22Rv1 (cell line): ENCODE results near the gene SNX8.
A peak's percentile ranks its signal among the peaks of the same experiment; 100 is the strongest.

Source experiments
- H3K27ac ChIP-seq: fragments of 450-650 bp; 2 replicates; pipeline ENCODE4 v1.5.1; 2017
- ZFX ChIP-seq: fragments of 450-650 bp; IDR thresholded peaks from 2 replicates; pipeline ENCODE4 v1.6.1; 2017; ENCODE audit warnings: antibody characterized with exemption, borderline replicate concordance
- TF ChIP-seq, protein P1 (sequence below): fragments of 450-650 bp; IDR thresholded peaks from 2 replicates; pipeline ENCODE4 v1.5.1; 2017; ENCODE audit warnings: mild to moderate bottlenecking

SNX8 gene

DNA sequence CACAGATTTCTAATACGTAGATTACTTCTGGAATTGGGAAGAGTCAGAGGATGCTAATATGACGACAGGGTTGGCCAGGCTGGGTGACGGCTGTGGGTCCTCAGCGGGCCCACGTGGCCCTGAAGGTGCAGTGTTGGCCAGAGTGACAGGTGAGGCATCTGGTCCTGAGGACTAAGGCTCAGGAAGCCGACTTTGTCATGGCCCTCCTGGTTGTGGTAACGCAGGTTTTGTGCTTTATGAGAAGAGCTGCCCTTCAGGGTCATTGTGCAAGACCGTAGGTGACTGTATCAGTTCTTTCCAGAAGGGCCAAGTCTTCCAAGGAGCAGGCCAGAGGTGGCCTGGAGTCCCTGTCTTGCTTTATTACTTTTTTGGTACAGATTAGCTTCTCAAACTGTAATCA lies 42.9 kb upstream of the SNX8 start:
- no peak for TF ChIP-seq ZFX
- TF ChIP-seq, protein P1, sequence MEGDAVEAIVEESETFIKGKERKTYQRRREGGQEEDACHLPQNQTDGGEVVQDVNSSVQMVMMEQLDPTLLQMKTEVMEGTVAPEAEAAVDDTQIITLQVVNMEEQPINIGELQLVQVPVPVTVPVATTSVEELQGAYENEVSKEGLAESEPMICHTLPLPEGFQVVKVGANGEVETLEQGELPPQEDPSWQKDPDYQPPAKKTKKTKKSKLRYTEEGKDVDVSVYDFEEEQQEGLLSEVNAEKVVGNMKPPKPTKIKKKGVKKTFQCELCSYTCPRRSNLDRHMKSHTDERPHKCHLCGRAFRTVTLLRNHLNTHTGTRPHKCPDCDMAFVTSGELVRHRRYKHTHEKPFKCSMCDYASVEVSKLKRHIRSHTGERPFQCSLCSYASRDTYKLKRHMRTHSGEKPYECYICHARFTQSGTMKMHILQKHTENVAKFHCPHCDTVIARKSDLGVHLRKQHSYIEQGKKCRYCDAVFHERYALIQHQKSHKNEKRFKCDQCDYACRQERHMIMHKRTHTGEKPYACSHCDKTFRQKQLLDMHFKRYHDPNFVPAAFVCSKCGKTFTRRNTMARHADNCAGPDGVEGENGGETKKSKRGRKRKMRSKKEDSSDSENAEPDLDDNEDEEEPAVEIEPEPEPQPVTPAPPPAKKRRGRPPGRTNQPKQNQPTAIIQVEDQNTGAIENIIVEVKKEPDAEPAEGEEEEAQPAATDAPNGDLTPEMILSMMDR, result no peak
- H3K27ac ChIP-seq, result peak overlapping the region; percentile 98; the same call in 1 of the 2 replicates

DNA sequence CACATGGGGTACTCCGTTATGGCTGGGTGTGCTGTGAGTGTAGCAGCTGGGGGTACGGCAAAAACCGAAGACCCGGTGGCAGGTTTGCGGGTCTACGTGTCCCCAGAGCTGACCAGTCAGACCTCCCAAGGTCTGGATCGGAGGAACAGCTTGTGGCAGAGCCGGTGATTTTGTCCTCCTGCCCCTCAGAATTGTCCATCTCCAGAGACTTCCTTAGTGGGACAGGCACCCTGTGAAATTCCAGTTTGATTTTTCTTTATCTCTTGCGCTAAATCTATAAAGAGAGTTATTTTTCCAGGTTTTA lies 41.4 kb upstream of the SNX8 start:
- TF ChIP-seq, protein P1, result no peak
- no peak for TF ChIP-seq ZFX
- peak overlapping the region; percentile 98 for H3K27ac ChIP-seq

DNA sequence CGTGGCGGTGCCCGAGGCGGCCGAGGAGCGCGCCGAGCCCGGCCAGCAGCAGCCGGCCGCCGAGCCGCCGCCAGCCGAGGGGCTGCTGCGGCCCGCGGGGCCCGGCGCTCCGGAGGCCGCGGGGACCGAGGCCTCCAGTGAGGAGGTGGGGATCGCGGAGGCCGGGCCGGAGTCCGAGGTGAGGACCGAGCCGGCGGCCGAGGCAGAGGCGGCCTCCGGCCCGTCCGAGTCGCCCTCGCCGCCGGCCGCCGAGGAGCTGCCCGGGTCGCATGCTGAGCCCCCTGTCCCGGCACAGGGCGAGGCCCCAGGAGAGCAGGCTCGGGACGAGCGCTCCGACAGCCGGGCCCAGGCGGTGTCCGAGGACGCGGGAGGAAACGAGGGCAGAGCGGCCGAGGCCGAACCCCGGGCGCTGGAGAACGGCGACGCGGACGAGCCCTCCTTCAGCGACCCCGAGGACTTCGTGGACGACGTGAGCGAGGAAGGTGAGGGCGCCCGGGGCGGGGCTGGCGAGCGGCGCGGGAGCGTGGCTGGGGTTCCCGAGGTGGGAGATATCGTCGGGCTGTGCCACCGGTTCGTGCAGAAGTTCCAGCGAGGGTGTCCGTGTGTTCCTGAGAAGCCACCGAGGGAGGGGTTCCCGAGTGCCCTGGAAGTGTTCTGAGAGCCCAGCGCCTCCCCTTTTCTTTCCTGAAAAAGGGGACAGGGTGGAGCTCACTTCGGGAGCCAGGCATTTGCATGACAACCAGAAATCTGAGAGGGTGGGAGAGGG lies 40.9 kb upstream of the SNX8 start:
- TF ChIP-seq, protein P1, result no peak
- no peak for TF ChIP-seq ZFX
- H3K27ac ChIP-seq, result peak overlapping the region; percentile 98

DNA sequence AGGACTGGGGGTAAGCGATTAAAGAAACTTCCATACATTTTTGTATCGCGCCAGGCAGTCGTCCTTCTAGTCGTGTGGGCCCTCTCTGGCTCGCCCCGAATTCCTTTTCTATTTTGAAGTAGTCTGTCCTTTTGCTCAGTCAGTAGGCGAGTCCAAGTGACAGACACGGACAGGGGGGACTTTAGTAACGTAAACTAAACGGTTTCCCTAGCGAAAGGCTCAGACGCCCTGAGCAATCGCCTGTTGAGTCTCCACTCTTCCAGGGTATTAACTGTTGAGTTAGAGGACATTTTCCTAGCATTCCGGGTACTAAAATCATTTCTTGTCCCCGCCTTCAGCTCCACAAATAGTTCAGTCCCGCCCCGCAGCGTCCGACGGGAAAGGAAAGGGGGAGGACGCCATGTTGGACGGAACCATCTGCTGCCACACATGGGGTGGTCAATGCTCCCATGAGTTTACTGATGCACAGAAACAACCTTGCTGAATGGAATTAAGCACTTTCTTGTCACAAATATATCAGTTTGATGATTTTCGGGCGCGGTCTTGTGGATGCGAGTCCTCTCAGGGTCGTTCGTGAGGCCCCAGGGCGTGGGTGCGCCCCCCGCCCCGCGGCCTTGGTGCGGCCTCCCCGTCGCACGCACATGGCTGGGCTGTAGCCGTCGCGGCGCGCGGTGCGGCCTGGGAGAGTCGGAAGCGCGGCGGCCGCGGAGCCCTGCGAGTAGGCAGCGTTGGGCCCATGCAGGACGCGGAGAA lies 40.1 kb upstream of the SNX8 start, which contains the start of gene EIF3B:
EIF3B (plus strand) TSS at position 642 of the 753 bp plus-strand sequence; CDS start at position 737, 95 bp downstream.
- peak within 1 kb of the TSS; percentile 98 for H3K27ac ChIP-seq
- no peak for TF ChIP-seq ZFX
- TF ChIP-seq, protein P1, result no peak

DNA sequence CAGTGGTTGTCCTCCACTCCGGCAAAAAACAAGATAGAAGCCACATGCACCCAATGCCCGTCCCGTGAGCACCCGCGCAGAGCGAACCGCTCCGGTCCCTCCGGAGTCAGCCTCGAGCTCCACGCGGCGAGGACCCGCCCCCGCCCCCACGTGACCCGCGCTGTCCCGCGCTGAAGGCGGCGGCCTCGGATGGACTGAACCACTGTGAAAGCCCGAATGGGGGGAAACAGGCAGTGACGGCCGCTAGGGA lies 39.6 kb upstream of the SNX8 start:
- TF ChIP-seq ZFX, result no peak
- TF ChIP-seq, protein P1, result no peak
- peak overlapping the region; percentile 98 for H3K27ac ChIP-seq

DNA sequence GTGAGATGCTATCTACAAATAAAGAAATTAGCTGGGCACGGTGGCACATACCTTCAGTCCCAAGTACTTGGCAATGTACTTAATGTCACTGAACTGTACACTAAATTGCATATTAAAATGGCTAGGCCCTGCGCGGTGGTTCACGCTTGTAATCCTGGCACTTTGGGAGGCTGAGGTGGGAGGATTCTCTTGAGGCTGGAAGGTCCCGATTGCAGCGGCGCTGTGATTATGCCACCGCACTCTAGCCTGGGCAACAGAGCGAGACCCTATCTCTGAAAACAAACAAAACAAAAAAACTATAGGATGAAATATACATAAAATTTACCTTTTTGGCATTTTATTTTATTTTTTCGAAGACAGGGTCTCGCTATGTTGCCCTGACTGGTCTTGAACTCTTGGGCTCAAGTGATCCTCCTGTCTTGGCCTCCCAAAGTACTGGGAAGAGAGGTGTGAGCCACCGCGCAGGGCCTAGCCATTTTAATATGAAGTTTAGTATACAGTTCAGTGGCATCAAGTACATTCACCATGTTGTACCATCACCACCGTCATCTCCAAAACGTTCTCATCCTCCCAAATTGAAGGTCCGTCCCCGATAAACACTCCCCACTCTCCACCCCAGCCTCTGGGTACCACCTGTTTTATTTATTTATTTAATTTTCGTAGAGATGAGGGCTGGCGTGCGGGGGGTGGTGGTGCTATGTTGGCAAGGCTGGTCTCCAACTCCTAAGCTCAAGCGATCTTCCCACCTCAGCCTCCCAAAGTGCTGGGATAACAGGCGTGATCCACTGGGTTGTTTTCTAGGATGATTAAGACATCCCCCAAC lies 39.1 kb upstream of the SNX8 start:
- TF ChIP-seq, protein P1, result no peak
- TF ChIP-seq ZFX, result no peak
- peak overlapping the region; percentile 98 for H3K27ac ChIP-seq
